Body of pancreas (tissue), 4 donors: ENCODE data around the gene MTMR12. TPM values are rescaled to one million over a fixed set of nuclear protein-coding genes. Genes with fewer than 3 reads are reported as not detected.
"Not testable (repeated sequence)": the region's sequence is repeated elsewhere in the genome, so short reads cannot be mapped to it uniquely, and the experiment has no call there.

Experiments used
- ATAC-seq: fragments of 150-250 bp; one replicate; pipeline ENCODE4 v1.9.1; 2016
- DNase-seq, 4 donors: peaks; one replicate each; pipeline ENCODE4 v3.0.0-alpha.2; 2019
- H3K27ac ChIP-seq, 4 donors: fragments of 200-600 bp; sonication (generic); 1 replicate in 3 of 4; 2 replicates in 1 of 4; pipeline versions ENCODE4 v1.5.1 to v1.6.1; 2016 to 2019; ENCODE audit warnings: mild to moderate bottlenecking in 1 of 4, mixed read lengths in 1 of 4, moderate library complexity in 1 of 4
- H3K27me3 ChIP-seq, 2 donors: fragments of 200-600 bp; sonication (generic); one replicate each; pipeline ENCODE4 v1.6.0; 2016; ENCODE audit warnings: mild to moderate bottlenecking in 1 of 2
- H3K36me3 ChIP-seq, 2 donors: fragments of 200-600 bp; sonication (generic); replicated peaks in 1 of 2; 2 replicates each; pipeline ENCODE4 v1.5.1; 2016; ENCODE audit warnings: low read depth in 2 of 2; ENCODE audit not compliant: insufficient read depth in 1 of 2
- H3K4me1 ChIP-seq: fragments of 200-600 bp; sonication (generic); one replicate; pipeline ENCODE4 v1.6.0; 2016
- H3K4me3 ChIP-seq, 2 donors: fragments of 200-600 bp; sonication (generic); 1 replicate in 1 of 2; 2 replicates in 1 of 2; pipeline ENCODE4 v1.5.1; 2016 to 2019
- H3K9me3 ChIP-seq, 3 donors: fragments of 200-600 bp; sonication (generic); 1 replicate in 2 of 3; 2 replicates in 1 of 3; pipeline ENCODE4 v1.5.1; 2016
- POLR2A ChIP-seq, 3 donors: fragments of 450-650 bp; IDR thresholded peaks; one replicate each; pipeline ENCODE4 v1.6.1; 2016; ENCODE audit warnings: antibody characterized with exemption in 3 of 3, mild to moderate bottlenecking in 2 of 3
- WGBS, 2 donors: methylation state at CpG; one replicate each; pipeline ENCODE4 v1.1.5; 2017; 5-methylcytosine and 5-hydroxymethylcytosine counted together
- intact Hi-C: fragments of 100-400 bp; cut with DNase I; formaldehyde crosslinking; loops from one replicate; pipeline ENCODE4 v1.15.1; 2023
- total RNA-seq, 2 donors: library from RNA; depleted of rRNA; stranded (reverse); fragments of >200 nt; gene quantifications; one replicate each; pipeline ENCODE4 v1.1.0, GENCODE V29; 2016
- TF ChIP-seq, protein P1 (sequence below), 7 experiments: fragments of 450-650 bp in 4 of 7; fragments of 200-600 bp in 3 of 7; sonication (generic) in 3 of 7; IDR thresholded peaks; one replicate each; pipeline ENCODE4 v1.5.1; 2016 to 2019; ENCODE audit warnings: antibody characterized with exemption in 7 of 7

The MTMR12 gene
- total RNA-seq, 2 donors from 2014 or later, result 31.1 to 65.6 TPM

DNA sequence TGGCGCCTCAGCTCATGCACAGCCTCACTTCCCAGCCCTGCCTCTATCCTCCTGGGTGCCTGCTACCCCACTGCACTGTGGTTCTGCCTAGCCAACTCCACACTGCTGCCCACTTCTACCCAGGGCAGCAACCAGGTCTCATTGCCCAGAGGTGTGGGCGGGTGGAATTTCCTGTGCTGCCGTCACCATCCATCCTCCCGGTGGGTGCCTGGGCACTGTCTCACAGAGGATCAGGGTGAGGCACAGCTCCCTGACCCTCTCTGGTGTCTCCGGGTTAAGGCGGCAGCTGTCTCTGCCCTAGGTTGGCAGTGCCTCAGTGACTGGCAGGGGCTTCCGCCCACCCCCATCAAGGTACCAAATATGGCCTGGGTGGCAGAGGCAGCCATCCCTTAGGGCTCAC is 4.3 kb upstream of the MTMR12 start:
- H3K4me1 ChIP-seq, result peaks cover 25% of the 10 kb centered on the region
- DNase-seq (no peak), ATAC-seq (no peak)
- H3K27ac ChIP-seq, result no peak overlapping the region
- no peaks in the 10 kb centered on the region for H3K36me3 ChIP-seq
- no peaks in the 10 kb centered on the region for H3K9me3 ChIP-seq
- H3K4me3 ChIP-seq, result no peak overlapping the region
- TF ChIP-seq POLR2A (IDR thresholded peaks at IDR 0.05), result no peak
- TF ChIP-seq, protein P1, sequence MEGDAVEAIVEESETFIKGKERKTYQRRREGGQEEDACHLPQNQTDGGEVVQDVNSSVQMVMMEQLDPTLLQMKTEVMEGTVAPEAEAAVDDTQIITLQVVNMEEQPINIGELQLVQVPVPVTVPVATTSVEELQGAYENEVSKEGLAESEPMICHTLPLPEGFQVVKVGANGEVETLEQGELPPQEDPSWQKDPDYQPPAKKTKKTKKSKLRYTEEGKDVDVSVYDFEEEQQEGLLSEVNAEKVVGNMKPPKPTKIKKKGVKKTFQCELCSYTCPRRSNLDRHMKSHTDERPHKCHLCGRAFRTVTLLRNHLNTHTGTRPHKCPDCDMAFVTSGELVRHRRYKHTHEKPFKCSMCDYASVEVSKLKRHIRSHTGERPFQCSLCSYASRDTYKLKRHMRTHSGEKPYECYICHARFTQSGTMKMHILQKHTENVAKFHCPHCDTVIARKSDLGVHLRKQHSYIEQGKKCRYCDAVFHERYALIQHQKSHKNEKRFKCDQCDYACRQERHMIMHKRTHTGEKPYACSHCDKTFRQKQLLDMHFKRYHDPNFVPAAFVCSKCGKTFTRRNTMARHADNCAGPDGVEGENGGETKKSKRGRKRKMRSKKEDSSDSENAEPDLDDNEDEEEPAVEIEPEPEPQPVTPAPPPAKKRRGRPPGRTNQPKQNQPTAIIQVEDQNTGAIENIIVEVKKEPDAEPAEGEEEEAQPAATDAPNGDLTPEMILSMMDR (IDR thresholded peaks at IDR 0.05), result no peak
- intact Hi-C loops, result no loop called here
- 91 to 100% methylated on average over 1 to 7 of the region's 7 CpGs for WGBS, 2 donors
- H3K27me3 ChIP-seq, result no peaks in the 10 kb centered on the region

DNA sequence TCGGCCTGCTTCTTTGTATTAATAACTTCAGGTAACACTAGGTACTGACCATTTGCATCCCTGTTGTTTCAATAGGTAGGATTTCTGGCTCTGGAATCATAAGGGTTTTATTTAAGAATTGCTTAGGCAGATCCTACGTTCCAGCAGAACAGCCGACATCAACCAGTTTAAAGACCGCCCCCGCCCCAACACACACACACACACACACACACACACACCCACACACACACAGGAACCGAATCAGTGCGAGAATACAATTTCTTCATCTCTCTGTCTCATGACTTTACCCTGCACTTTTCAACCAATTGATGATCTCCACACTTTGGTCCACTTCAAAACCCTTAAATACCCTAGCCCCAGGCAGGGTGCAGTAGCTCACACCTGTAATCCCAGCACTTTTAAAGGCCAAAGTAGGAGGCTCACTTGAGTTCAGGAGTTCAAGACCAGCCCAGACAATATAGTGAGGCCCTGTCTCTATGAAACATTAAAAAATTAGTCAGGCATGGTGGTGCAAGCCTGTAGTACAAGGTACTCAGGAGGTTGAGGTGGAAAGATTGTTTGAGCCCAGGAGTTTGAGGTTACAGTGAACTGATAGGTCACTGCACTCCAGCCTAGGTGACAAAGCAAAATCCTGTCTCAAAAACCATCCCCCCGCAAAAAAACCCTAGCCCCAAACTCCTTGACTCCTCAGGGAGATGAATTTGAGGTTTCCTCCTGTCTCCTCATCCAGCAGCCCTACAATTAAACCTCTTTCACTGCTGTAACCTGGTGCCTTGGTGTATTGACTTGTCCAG is 2.7 kb upstream of the MTMR12 start:
- Histone ChIP-seq H3K27ac (peak overlapping the region in 3 of 4 donors; percentile 91 to 100 (median 94)), H3K4me1 (peaks cover 40% of the 10 kb centered on the region), H3K9me3 (no peaks in the 10 kb centered on the region), H3K27me3 (no peaks in the 10 kb centered on the region), H3K4me3 (no peak overlapping the region), H3K36me3 (no peaks in the 10 kb centered on the region)
- intact Hi-C loops, result no loop called here
- ATAC-seq (no peak), DNase-seq (no peak)
- 46 to 54% methylated on average over 8 of the region's 8 CpGs for WGBS, 2 donors
- TF ChIP-seq, protein P1 (IDR thresholded peaks at IDR 0.05), result no peak
- no peak for TF ChIP-seq POLR2A (IDR thresholded peaks at IDR 0.05)

DNA sequence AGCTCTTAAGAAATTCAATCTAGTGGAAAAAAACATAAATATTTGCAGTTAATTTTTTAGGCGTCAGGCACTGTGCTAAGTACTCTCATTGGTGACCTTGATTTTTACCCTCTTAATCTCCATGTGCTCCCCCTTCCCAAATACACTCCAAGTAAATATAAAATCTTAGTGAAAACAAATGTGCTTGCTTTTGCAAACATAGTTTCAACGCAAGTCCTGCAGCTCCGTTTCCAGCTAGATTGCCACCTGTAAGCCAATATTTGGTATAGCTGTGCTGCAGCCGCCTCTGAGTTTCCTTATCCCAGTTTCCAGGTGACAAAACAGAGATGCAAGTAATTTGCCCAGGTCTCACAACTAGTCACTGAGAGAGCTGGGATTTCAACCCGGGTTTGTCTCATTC is 1.9 kb upstream of the MTMR12 start:
- peak; percentile 49 to 81 (median 62) for DNase-seq
- 14 to 17% methylated on average over 5 of the region's 5 CpGs for WGBS, 2 donors

DNA sequence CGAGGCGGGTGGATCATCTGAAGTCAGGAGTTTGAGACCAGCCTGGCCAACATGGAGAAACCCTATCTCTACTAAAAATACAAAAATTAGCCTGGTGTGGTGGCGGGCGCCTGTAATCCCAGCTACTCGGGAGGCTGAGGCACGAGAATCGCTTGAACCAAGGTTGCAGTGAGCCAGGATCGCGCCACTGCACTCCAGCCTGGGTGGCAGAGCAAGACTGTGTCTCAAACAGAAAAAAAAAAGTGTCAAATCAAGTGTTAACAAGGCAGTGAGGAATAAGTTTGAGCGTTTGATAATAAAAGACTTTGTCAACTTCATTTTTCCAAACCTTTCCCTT is 1.4 kb upstream of the MTMR12 start:
- H3K27me3 ChIP-seq, DNase-seq, H3K9me3 ChIP-seq, H3K36me3 ChIP-seq, intact Hi-C loops, H3K4me3 ChIP-seq, ATAC-seq: not testable (repeated sequence)
- Histone ChIP-seq H3K27ac (peak overlapping the region; percentile 74 to 100 (median 92)), H3K4me1 (peaks cover 52% of the 10 kb centered on the region)
- 28 to 40% methylated on average over 10 of the region's 10 CpGs for WGBS, 2 donors

More for the DNA sequence above, 1.9 kb upstream of the MTMR12 start:
- no peaks in the 10 kb centered on the region for H3K36me3 ChIP-seq
- TF ChIP-seq, protein P1 (IDR thresholded peaks at IDR 0.05), result no peak
- no peak for TF ChIP-seq POLR2A (IDR thresholded peaks at IDR 0.05)
- no peaks in the 10 kb centered on the region for H3K9me3 ChIP-seq
- H3K4me3 ChIP-seq, result no peak overlapping the region
- intact Hi-C loops, result no loop called here
- H3K4me1 ChIP-seq, result peaks cover 48% of the 10 kb centered on the region
- H3K27me3 ChIP-seq, result no peaks in the 10 kb centered on the region
- H3K27ac ChIP-seq, result peak overlapping the region; percentile 74 to 100 (median 92)
- ATAC-seq, result peak; percentile 1

DNA sequence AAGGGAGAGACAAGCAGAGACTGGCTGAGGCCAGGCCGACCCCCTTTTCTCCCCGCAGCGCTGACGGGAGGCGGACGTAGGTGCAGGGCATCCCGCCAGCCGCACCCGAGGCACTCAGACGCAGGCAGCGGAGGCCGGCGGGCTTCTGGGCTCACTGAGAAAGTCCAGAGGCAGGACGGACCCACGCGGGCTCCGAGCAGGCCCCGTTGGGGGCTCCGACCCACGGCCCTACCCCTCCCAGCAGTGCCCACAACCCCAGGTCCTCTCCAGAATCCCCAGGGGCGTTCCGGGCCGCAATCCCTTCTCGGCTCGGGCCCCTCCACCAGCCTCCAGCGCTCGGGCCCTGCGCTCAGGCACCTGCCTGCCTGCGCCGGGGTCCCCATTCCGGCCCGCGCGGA is 543 bp downstream of the MTMR12 start:
- peaks cover 71% of the 10 kb centered on the region for H3K4me1 ChIP-seq
- intact Hi-C loops, result no loop called here
- peak overlapping the region; percentile 20 to 54 for H3K4me3 ChIP-seq
- no peaks in the 10 kb centered on the region for H3K27me3 ChIP-seq
- DNase-seq (peak; percentile 75 to 83 (median 76)), ATAC-seq (peak; percentile 25)
- no peaks in the 10 kb centered on the region for H3K36me3 ChIP-seq
- H3K9me3 ChIP-seq, result no peaks in the 10 kb centered on the region
- 0% methylated on average over 20 to 31 of the region's 34 CpGs for WGBS, 2 donors
- TF ChIP-seq, protein P1 (IDR thresholded peaks at IDR 0.05), result no peak
- TF ChIP-seq POLR2A (IDR thresholded peaks at IDR 0.05), result peak in 2 of 3 donors; percentile 91 to 92
- peak overlapping the region; percentile 98 to 100 (median 99) for H3K27ac ChIP-seq
